Immature natural killer cell (primary cell): Measurements from ENCODE around the gene GNAT3. TPM values are rescaled to one million over a fixed set of nuclear protein-coding genes. Genes with fewer than 3 reads are reported as not detected.

Experiments
- DNase-seq, 3 donors: peaks; one replicate each; pipeline ENCODE4 v3.0.0; 2022; ENCODE audit warnings: mixed read lengths in 1 of 3
- H3K27ac Mint-ChIP-seq, 6 donors: one replicate each; pipeline ENCODE4 v1.8.0; 2020; ENCODE audit warnings: mixed read lengths in 6 of 6, mild to moderate bottlenecking in 5 of 6, inconsistent platforms in 4 of 6, moderate library complexity in 3 of 6
- H3K27me3 Mint-ChIP-seq, 3 donors: one replicate each; pipeline ENCODE4 v1.8.0; 2020 to 2021; ENCODE audit warnings: low read depth in 3 of 3, mild to moderate bottlenecking in 3 of 3, mixed read lengths in 3 of 3, moderate library complexity in 3 of 3, inconsistent platforms in 1 of 3
- H3K36me3 Mint-ChIP-seq, 3 donors: one replicate each; pipeline ENCODE4 v1.8.0; 2020; ENCODE audit warnings: mixed read lengths in 3 of 3, inconsistent platforms in 2 of 3, mild to moderate bottlenecking in 2 of 3
- H3K4me1 Mint-ChIP-seq, 2 donors: one replicate each; pipeline ENCODE4 v1.8.0; 2020; ENCODE audit warnings: inconsistent platforms in 2 of 2, mild to moderate bottlenecking in 2 of 2, mixed read lengths in 2 of 2, moderate library complexity in 1 of 2
- H3K4me3 Mint-ChIP-seq, 5 donors: one replicate each; pipeline ENCODE4 v1.8.0; 2020; ENCODE audit warnings: mild to moderate bottlenecking in 5 of 5, mixed read lengths in 5 of 5, inconsistent platforms in 3 of 5, moderate library complexity in 3 of 5
- H3K9me3 Mint-ChIP-seq, 6 donors: one replicate each; pipeline ENCODE4 v1.8.0; 2020; ENCODE audit warnings: mild to moderate bottlenecking in 6 of 6, mixed read lengths in 6 of 6, inconsistent platforms in 4 of 6, moderate library complexity in 3 of 6
- polyA plus RNA-seq, 3 donors: library from polyadenylated mRNA; unstranded; fragments of 300-500 nt; fragmentation: Illumina TruSeq; gene quantifications; one replicate each; pipeline ENCODE4 v1.2.3, GENCODE V29; 2021

GNAT3 gene
- polyA plus RNA-seq, 3 donors from 2014 or later, result not detected

DNA sequence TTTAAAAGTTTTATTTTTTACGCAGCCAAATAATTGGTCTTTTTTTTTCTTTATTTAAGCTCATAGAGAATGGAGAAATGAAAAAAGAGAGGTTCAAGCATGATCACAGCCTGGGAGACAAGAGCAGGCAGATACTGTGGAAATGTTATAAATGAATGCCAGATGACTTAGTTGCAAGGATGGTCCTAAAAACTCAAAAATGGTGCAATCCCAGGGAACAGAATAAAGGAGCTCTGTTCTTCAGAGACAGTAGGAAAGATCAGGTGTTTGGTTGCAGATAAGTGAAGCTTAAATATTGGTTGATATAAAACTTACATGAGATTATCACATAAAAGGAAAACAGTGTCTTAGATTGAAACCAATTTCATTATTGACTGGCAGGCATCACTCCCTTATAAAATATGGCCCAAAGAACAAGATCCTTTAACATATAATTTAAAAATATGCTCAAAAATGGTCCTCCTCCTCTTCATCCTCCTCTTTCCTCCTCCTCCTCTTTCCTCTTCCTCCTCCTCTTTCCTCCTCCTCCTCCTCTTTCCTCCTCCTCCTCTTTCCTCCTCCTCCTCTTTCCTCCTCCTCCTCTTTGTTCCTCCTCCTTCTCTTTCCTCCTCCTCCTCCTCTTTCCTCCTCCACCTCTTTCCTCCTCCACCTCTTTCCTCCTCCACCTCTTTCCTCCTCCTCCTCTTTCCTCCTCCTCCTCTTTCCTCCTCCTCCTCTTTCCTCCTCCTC, 18.6 kb downstream of the GNAT3 start:
- Mint-ChIP-seq H3K27me3 (no peaks in the 10 kb centered on the region), H3K36me3 (no peaks in the 10 kb centered on the region), H3K9me3 (peaks cover 3 to 39% (median 10%) of the 10 kb centered on the region in 6 donors), H3K4me1 (no peaks in the 10 kb centered on the region), H3K27ac (no peak overlapping the region), H3K4me3 (no peak overlapping the region)
- DNase-seq, result no peak

DNA sequence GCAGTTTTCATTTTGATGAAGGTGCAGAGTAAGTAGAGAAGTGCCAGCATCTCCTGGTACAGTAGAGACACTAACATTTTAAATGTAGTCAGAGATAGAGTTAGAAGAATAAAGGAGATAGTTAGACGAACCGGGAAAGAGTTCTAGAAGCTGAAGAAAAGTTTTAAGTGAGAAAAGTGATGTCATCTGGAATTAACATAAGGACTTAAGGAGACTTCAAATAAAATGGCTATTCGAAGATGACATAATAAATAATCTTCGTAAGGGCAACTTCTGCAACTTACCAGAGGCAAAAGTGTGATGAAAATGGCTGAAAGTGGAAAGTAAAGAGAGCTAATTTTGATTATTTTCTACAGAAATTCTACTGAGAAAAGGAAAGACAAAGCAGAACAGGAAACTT, 20.4 kb downstream of the GNAT3 start:
- Mint-ChIP-seq H3K27ac (no peak overlapping the region), H3K9me3 (peaks cover 5 to 33% (median 9%) of the 10 kb centered on the region in 6 donors), H3K4me3 (no peak overlapping the region), H3K4me1 (no peaks in the 10 kb centered on the region), H3K27me3 (peaks cover 0 to 1% (median 0%) of the 10 kb centered on the region in 3 donors), H3K36me3 (no peaks in the 10 kb centered on the region)
- no peak for DNase-seq

DNA sequence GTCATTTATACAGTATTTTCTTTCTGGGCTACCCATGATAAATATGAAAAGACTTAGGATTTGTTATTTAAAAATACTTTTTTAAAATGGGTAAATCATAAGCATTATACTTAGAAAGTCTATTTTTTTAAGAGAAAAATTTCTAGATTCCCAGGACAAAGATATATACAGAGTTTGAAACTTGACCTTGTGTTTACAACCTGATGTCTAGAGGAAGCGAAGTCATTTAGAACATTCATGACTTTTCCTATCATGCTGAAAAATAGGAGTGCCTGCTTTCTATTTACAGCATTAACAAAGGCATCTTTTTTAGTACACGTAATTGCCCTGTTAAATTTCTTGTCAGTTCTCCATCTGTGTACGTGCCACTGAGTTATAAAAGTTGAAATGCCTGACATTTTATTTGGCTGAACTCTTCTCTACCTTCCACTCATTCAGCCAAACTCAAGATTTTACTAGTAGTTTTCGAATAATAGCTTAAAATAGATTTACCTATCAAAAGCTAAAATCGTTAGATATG, 23.0 kb downstream of the GNAT3 start:
- Mint-ChIP-seq H3K9me3 (peaks cover 6 to 26% (median 9%) of the 10 kb centered on the region in 6 donors), H3K36me3 (no peaks in the 10 kb centered on the region), H3K4me3 (no peak overlapping the region), H3K27ac (no peak overlapping the region), H3K27me3 (peaks cover 0 to 5% (median 1%) of the 10 kb centered on the region in 3 donors), H3K4me1 (no peaks in the 10 kb centered on the region)
- no peak for DNase-seq

DNA sequence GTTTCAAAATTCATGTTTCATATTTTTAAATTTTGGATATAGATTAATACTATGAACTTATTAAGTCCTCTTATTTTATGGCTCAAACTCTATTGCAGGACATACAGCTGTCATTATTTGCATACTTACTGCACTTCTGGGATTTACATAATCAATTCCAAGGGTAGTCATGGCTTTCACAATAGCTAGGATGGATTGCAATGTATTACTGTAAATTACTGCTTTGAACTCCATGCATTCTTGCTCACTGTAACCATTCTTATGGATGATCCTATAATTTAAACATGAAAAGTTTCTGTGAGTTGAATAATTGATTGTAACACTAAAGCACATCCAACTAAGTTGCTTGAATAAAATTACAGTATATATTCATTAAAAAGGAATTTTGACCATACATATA, 23.5 kb downstream of the GNAT3 start:
- DNase-seq, result no peak
- H3K27ac Mint-ChIP-seq, result no peak overlapping the region
- peaks cover 0 to 5% (median 1%) of the 10 kb centered on the region in 3 donors for H3K27me3 Mint-ChIP-seq
- H3K4me1 Mint-ChIP-seq, result no peaks in the 10 kb centered on the region
- H3K9me3 Mint-ChIP-seq, result peaks cover 4 to 26% (median 9%) of the 10 kb centered on the region in 6 donors
- no peak overlapping the region for H3K4me3 Mint-ChIP-seq
- H3K36me3 Mint-ChIP-seq, result no peaks in the 10 kb centered on the region

DNA sequence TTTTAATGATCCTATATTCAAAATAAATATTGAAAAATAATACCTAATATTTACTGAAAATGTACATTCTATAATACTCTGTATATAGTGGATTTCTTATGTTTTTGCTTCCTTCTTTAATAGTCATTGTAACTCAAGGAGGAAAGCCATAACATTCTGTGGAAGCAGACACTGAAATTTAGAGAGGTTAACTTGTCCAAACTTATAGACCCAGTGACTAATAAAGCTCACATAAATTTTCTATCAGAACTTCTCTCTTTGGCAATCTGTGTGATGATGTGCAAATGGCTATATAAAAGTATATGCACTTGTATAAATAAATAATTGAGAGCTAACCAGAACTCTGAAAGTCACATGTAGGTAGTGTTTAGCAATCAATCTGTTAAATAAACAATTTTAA, 26.1 kb downstream of the GNAT3 start:
- peaks cover 4 to 30% (median 8%) of the 10 kb centered on the region in 6 donors for H3K9me3 Mint-ChIP-seq
- H3K27ac Mint-ChIP-seq, result no peak overlapping the region
- DNase-seq, result no peak
- H3K36me3 Mint-ChIP-seq, result no peaks in the 10 kb centered on the region
- peaks cover 0 to 5% (median 1%) of the 10 kb centered on the region in 3 donors for H3K27me3 Mint-ChIP-seq
- no peaks in the 10 kb centered on the region for H3K4me1 Mint-ChIP-seq
- no peak overlapping the region for H3K4me3 Mint-ChIP-seq

DNA sequence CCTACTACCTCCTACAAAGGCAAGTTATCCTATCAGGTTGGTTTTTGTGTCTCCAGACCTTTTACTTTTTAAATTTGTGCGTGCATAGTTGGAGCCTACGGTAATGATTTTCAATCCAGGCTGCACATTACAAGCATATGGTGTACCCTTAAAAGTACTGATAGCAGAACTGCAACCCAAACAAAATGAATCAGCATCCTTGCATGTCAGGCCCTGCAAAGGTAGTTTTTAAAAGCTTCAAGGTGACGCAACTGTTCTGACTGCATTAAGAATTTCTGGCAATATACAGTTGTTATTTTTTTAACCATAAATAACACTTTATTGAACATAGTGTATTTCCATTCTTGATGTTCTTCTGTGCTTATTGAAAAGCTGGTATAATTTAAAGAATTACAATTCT, 28.9 kb downstream of the GNAT3 start:
- no peaks in the 10 kb centered on the region for H3K4me1 Mint-ChIP-seq
- no peak for DNase-seq
- no peak overlapping the region for H3K4me3 Mint-ChIP-seq
- peaks cover 0 to 5% (median 1%) of the 10 kb centered on the region in 3 donors for H3K27me3 Mint-ChIP-seq
- H3K27ac Mint-ChIP-seq, result no peak overlapping the region
- H3K36me3 Mint-ChIP-seq, result no peaks in the 10 kb centered on the region
- peaks cover 4 to 25% (median 9%) of the 10 kb centered on the region in 6 donors for H3K9me3 Mint-ChIP-seq

DNA sequence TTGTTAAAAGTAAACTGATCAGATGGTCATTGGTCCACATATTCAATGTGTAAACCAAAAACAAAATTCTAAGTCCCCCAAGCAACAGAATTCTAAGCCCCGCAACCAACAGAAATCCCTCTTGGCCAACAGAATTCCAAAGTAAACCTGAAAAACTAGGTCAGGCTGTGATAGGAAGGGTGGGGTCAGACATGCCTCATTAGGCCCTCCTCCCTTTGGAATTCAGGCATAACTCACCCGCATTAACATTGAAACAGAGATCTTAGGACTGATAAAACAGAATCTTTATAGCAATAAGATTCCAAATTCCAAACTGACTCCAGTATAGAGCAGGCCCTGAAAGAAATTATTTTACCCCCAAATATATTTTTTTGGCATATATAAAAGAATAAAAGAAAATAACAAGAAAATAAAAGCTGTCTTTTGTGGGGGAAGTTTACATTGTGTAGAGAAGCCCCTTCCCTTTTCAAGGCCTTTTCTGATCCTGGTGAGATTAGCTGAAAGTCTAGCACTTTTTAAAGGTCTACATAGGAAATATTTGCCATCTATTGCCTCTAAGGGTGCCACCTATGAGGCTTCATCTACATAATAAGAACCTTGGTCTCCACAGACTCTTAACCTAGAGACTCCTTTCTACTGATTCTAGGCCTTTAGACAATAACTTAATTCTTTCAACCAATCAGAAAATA, 30.5 kb downstream of the GNAT3 start:
- Mint-ChIP-seq H3K4me1 (no peaks in the 10 kb centered on the region), H3K27me3 (peaks cover 0 to 5% (median 0%) of the 10 kb centered on the region in 3 donors), H3K27ac (no peak overlapping the region), H3K9me3 (peaks cover 4 to 30% (median 8%) of the 10 kb centered on the region in 6 donors), H3K36me3 (no peaks in the 10 kb centered on the region), H3K4me3 (no peak overlapping the region)
- no peak for DNase-seq

DNA sequence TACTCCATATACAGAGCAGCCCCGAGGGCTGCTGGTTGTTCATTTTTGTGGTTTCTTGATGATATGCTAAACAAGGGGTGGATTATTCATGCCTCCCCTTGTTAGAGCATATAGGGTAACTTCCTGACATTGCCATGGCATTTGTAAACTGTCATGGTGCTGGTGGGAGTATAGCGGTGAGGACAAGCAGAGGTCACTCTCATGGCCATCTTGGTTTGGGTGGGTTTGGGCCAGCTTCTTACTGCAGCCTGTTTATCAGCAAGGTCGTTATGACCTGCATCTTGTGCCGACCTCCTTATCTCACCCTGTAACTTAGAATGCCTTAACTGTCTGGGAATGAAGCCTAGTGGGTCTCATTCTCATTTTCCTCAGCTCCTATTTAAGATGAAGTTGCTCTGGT, 31.3 kb downstream of the GNAT3 start:
- no peak overlapping the region for H3K27ac Mint-ChIP-seq
- H3K36me3 Mint-ChIP-seq, result no peaks in the 10 kb centered on the region
- H3K4me1 Mint-ChIP-seq, result no peaks in the 10 kb centered on the region
- peaks cover 0 to 5% (median 0%) of the 10 kb centered on the region in 3 donors for H3K27me3 Mint-ChIP-seq
- DNase-seq, result no peak
- peaks cover 4 to 30% (median 8%) of the 10 kb centered on the region in 6 donors for H3K9me3 Mint-ChIP-seq
- H3K4me3 Mint-ChIP-seq, result no peak overlapping the region

DNA sequence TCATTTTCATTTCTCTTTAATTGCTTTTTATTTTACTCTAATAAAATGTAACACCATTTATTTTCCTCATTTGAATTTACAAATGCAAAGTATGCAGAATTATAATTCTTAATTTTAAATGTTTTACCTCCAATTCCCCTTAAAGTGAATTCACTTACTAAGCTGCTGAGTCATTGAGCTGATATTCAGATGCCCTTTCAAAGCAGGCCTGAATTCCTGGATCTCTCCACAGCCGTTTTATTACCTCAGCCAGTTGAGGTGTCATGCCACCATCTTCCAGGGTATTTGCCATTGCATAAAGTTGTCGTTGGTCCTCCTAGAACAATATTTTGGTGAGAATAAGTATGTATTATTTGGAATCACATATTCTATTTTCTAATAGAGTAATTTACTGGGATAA, 33.2 kb downstream of the GNAT3 start:
- DNase-seq, result no peak
- Mint-ChIP-seq H3K4me1 (no peaks in the 10 kb centered on the region), H3K27ac (no peak overlapping the region), H3K4me3 (no peak overlapping the region), H3K36me3 (no peaks in the 10 kb centered on the region), H3K9me3 (peaks cover 0 to 26% (median 5%) of the 10 kb centered on the region in 6 donors), H3K27me3 (no peaks in the 10 kb centered on the region)

DNA sequence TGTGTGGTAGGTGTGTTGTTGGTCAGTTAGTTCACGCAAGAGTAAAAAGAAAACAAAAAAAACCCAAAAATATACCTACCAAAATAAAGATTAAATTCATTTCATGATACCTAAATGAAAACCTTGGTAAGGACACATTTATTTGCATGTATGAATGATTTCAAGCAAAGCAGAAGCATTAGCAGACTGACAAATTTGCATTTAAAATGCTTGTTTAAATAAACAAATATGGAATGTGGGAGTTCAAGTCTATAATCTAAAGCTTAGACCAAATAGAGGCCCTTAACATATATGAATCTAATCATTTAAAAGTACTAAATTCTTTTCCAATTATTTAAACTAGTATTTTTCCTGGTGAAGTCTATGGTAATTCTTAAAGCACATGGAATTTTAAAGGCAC, 35.8 kb downstream of the GNAT3 start:
- Mint-ChIP-seq H3K27me3 (no peaks in the 10 kb centered on the region), H3K27ac (no peak overlapping the region), H3K4me3 (no peak overlapping the region), H3K4me1 (no peaks in the 10 kb centered on the region), H3K36me3 (no peaks in the 10 kb centered on the region), H3K9me3 (peaks cover 2 to 21% (median 3%) of the 10 kb centered on the region in 6 donors)
- no peak for DNase-seq

DNA sequence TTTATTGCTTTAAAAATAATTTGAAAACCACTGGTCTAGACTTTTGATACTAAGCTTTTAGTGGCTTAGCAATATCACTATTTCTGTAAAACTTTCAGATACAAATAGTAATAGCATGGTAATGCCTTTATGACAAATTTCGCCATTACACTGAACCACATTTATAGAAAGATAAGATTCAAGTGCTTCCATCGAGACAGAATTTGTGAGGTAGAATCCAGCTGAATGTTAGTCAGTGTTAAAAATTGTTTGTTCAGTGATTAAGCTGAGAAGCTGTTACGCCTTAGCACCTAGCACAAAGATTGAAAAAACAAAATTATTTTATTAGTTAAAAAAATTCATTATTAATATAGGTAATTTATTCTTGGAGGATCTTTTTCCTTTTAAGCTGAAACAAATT, 36.5 kb downstream of the GNAT3 start:
- no peak overlapping the region for H3K4me3 Mint-ChIP-seq
- no peak for DNase-seq
- no peaks in the 10 kb centered on the region for H3K27me3 Mint-ChIP-seq

DNA sequence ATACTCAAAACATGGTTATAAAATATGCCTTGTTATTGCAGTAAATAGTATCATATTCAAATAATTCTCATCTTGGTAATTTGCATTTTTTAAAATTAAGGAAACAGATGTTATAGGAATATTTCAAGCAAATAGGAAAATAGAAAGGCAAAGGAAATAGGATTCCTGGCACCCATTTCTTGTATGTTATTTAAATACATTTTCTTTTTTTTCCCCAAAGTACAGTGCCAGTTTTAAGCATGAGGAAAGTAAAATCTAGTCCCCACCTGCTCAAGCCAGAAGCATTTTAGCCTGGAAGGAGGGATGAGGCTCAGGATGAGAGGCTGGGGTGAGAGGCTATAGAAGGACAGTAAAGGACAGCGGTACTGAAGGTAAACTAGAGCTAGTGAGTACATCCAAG, 38.1 kb downstream of the GNAT3 start:
- no peaks in the 10 kb centered on the region for H3K4me1 Mint-ChIP-seq
- H3K27ac Mint-ChIP-seq, result no peak overlapping the region
- H3K4me3 Mint-ChIP-seq, result no peak overlapping the region
- no peaks in the 10 kb centered on the region for H3K27me3 Mint-ChIP-seq
- no peaks in the 10 kb centered on the region for H3K36me3 Mint-ChIP-seq
- H3K9me3 Mint-ChIP-seq, result peaks cover 2 to 16% (median 3%) of the 10 kb centered on the region in 6 donors
- DNase-seq, result no peak

More for the DNA sequence above, 36.5 kb downstream of the GNAT3 start:
- H3K36me3 Mint-ChIP-seq, result no peaks in the 10 kb centered on the region
- no peaks in the 10 kb centered on the region for H3K4me1 Mint-ChIP-seq
- peaks cover 1 to 16% (median 4%) of the 10 kb centered on the region in 6 donors for H3K9me3 Mint-ChIP-seq
- no peak overlapping the region for H3K27ac Mint-ChIP-seq

DNA sequence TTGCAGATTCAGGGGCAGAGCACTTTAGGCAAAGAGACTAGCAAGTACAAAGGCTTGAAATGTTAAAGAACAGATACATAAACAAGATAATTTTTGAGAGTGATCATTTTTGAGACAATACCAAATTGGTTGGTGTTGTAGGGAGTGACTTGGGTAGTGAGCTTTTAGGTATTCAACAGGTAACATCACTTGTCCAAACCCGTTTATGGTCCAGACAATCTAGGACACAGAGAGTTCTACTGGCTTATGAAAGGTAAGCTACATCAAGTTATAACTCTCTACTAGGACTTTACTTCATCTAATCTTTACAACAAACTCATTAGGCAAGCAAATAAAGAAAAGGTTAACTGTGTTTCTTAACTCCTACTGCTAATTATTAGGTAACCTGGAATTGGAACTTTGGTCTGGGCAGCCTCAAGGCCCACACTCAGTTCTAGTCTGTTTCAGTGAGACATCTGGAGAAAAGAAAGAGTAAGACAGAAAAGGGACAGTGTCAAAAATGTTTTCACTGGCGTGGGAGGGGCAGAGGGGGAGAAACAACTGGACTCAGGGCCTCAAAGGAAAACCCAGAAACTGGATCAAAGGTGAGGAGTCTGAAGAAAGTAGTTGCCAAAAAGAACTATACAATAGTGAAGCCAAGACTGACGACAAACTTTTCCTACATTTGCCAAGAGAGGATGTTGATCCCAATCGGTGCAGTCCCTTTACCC, 39.2 kb downstream of the GNAT3 start:
- no peak for DNase-seq
- no peaks in the 10 kb centered on the region for H3K4me1 Mint-ChIP-seq
- no peak overlapping the region for H3K27ac Mint-ChIP-seq
- no peaks in the 10 kb centered on the region for H3K27me3 Mint-ChIP-seq
- no peaks in the 10 kb centered on the region for H3K36me3 Mint-ChIP-seq
- peaks cover 2 to 17% (median 3%) of the 10 kb centered on the region in 6 donors for H3K9me3 Mint-ChIP-seq
- H3K4me3 Mint-ChIP-seq, result no peak overlapping the region
